COR-L47 (cell line): ENCODE measurements around the gene FGF21.
"Not testable (repeated sequence)": the region's sequence is repeated elsewhere in the genome, so short reads cannot be mapped to it uniquely, and the experiment has no call there.

Source experiments
- DNase-seq: peaks from one replicate; lab custom pipeline; 2025; lab: John Stamatoyannopoulos, UW

FGF21 gene

GRCh38 chr19:48755084-48755641, at the start of gene FGF21:
Gene FGF21, plus strand, starts transcription at chr19:48755524. Its CDS starts 713 bp downstream, at chr19:48756237.
- no peak for DNase-seq

- no peak for DNase-seq
These were observed 46.9 kb upstream of the FGF21 start for GRCh38 chr19:48708471-48708870.

- DNase-seq: no peak
These were observed 44.1 kb upstream of the FGF21 start for GRCh38 chr19:48711106-48711662.

GRCh38 chr19:48713041-48713863, 42.1 kb upstream of the FGF21 start:
- DNase-seq: no peak

- DNase-seq: peak; percentile 100
These were observed 41.2 kb upstream of the FGF21 start for GRCh38 chr19:48713864-48714755.

DNA sequence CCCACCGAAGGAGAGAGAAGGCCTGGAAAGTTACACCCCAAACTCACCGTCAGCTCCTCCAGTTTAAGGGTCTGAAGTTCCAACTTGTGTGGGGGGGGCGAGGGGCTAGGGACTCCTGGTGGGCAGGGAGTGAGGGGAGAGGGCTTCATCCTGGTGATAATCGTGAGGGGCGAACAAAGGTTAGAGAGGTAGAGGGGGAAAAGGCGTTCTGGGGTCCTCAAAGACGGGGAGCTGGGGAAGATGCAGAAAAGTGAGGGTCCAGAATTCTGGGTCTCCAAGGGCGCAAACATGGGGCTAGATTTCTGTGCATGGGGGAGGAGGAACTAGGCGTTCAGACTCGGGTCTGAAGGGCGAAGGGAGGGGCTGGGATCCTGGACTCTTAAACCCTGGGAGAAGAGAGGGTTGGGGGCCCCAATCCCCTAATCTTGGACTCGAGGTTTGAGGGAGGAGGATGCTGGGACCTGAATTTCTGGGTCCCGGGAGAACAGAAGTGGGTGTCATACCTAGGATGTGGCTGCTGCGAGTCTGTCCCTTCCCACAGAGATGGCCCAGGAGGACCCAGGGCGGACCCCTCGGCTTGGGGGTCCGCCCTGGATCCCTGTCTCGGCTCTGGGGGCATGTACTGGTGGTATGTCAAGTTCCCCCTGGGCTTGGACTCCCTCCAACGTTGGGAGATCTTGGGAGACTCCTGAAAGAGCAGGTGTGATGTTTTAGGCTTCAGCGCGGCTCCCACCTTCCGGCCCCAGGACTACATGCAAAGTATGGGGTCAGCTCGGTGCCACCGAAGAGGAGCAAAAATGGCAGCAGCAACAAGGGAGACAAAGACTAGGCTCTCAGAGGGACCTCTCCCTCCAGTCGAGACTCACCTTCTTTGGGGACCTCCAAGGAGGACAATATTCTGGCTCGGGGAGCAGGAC, 40.3 kb upstream of the FGF21 start:
- no peak for DNase-seq

DNA sequence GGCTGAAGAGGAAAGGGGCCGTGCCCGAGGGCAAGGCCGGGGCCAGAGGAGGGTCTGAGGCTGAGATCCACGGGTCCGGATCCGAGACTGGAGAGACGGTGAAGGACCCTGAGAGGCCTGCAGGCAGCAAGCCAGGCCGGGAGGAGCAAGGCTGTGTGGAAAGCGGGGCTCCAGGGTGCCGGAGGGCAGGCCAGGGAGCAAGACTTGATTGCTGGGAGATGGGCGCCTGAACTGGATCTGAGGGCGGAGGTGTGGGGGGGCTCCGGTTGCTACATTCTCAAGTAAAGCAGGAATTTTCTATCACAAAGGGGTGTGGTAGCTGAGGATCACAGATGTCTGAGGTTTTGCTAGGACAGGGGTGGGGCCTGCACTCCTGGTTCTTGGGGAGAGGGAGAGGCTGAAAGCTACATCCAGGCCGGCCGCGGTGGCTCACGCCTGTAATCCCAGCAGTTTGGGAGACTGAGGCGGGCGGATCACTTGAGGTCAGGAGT, 39.6 kb upstream of the FGF21 start:
- no peak for DNase-seq

GRCh38 chr19:48716562-48717291, 38.6 kb upstream of the FGF21 start:
- DNase-seq: peak; percentile 50

DNA sequence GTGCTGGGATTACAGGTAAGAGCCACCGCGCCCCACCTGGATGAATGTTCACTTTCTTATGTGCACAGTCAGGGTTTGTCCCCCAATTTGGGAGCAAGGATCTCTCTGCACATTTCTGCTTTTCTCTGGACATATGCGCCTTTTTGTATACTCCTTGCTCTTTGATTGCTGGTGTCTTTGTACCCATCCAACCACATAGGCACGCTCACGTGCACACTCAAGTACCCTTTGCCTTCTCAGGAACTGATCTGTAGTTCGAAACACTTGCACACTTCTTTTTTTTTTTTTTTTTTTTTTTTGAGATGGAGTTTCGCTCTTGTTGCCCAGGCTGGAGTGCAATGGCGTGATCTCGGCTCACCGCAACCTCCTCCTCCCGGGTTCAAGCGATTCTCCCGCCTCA, 37.2 kb upstream of the FGF21 start:
- not testable (repeated sequence) for DNase-seq

DNA sequence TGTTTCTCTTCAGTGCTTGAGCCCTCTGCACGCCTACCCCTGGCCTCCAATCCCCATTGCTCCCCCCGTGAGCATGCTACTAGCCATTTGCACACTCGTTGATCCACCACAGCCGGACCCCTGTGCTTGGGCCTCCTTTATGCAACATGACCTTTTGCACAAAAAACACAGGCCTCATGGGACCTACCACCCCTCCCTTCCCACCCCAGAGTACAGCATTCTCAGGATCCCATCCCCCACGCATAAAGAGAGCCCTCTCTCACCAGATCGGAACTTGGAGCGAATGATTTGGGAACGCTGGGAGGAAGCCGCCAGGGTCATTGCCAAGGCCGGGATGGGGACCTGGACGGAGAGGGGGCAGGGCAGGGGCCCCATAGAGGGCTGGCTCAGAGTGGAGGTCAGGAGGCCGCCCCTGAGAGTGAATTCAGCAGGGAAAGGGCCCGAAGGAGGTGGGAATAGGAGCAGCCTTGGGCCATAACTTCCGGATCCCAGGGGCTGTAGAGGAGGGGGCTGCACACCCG, 36.6 kb upstream of the FGF21 start:
- no peak for DNase-seq

DNA sequence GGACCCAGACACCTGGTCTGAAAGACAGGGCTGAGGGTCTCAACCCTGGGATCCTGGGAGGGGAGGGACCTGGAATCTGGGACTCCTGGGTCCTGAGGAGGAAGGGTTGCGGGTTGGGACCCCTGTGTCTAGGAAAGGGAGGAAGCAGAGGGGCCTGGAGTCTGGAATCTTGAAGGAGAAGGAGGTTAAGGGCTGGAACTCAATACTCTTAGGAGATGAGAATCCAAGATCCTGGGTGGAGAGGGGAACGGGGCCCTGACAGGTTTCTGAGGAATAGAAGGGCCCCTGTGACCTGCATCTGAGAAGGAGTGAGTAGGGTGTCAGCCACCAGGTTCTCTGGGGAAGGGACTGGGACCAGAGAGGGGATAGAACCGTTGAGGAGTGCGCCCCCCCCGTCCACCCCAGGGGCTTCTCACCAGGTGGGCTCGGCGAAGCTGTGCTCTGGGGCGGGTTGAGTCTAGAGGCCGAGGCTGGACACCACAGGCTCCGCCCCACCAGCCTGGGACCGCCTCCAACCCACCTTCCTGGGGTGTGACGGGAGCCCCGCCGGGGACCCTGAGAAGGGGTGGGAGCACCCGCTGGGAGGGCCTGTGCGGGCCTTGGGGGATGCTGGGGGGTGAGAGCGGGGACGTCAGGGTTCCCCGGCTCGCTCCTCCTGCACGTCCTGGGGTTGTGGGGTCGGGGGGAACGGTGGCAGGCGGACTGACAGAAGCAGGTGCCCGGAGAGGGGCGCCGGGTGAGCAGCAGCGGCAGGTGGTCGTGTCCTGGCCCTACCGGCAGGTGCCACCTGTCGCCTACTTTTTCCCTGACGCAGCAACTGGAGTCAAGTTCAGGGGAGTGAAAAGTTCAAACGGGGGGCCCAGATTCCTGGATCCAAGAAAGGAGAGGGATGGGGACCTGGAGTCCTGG, 35.8 kb upstream of the FGF21 start, which contains the start of gene MAMSTR:
Gene MAMSTR (minus strand): TSS at position 463 of the 909 bp plus-strand sequence. CDS start 694 bp downstream, outside the sequence.
- DNase-seq: no peak

GRCh38 chr19:48720251-48720612, 35.1 kb upstream of the FGF21 start:
- DNase-seq: no peak

DNA sequence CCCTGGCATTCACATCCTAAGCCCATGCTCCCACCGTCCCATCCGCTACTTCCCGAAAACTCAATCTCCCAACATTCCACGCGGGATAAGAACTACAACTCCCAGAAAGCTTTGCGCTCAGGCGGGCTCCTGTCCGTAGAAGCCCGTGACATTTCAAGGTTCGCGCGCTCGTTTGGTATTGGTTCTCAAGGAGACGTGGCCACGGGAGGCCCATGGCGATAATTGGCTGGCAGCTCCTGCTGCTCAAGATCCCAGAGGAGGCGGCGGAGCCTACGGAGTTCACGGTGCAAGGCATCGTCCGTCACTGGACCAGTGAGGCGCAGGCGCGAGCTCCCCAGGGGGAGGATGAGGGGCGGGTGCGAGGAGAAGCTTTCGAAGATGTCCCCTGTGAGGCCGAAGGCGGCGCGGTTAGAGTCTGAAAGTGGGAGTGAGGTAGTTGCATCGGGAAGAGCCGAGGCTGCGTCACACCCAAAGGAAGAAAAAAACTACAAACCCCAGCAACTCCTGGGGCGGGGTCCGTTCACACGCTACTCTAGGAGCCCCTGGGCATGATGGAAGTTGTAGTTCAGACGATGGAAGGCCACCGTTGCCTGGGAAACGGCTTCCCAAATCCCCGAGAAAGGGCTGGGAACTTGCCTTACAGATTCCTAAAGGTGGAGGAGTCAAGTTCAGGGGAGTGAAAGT, 34.6 kb upstream of the FGF21 start:
- peak; percentile 98 for DNase-seq

DNA sequence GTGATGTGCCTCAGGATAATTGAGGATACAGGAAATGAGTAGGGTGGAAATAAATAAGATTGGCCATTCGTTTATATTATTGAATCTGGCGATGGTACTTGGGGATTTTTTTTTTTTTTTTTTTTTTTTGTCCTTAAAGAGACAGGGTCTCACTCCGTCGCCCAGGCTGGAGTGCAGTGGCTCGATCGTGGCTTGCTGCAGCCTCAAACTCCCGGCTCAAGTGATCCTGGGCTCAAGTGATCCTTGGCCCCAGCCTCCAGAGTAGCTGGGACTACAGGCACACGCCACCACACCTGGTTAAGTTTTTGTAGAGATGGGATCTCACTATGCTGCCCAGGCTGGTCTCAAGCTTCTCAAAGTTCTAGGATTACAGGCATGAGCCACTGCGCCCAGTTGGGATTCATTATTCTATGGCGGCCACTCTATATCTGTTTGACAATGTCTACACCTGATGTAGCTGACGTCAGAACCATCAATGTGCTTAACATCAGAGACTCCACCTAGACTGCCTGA, 33.1 kb upstream of the FGF21 start:
- no peak for DNase-seq

GRCh38 chr19:48724796-48725753, 30.2 kb upstream of the FGF21 start:
- DNase-seq: peak; percentile 52

DNA sequence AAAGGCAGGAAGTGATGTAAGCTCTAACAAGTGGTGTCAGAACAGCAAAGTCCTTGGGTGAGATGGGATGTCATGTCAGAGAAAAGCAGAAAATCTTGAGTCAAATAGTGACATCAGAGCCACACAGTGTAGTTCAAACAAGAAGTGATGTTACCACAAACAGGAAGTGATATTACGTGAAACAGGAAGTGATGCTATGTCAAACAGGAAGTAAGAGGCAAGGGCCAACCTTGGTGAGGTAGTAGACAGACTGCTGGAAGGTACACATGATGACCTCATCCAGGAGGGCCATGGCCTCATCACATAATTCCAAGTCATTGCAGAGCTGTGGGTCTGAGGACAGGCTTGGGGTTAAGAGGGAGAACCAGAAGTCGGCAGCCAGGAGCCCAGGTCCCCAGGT, 28.8 kb upstream of the FGF21 start:
- DNase-seq: no peak
